Small intestine (tissue), 7 donors: Measurements from ENCODE around the gene DIS3L. TPM values are rescaled to one million over a fixed set of nuclear protein-coding genes. Genes with fewer than 3 reads are reported as not detected.
A peak's percentile ranks its signal among the peaks of the same experiment; 100 is the strongest.

Source experiments
- DNase-seq, 2 donors: peaks; one replicate each; pipeline versions ENCODE4 v3.0.0 to v3.0.0-alpha.2; 2013
- FAIRE-seq: peaks from 2 replicates; lab custom pipeline; 2012; peaks lifted over from hg19 to GRCh38; lab: Jason Lieb, UNC
- H3K27ac ChIP-seq, 3 donors: one replicate each; pipeline ENCODE4 v1.5.1; 2013; ENCODE audit warnings: low read length in 2 of 3, mild to moderate bottlenecking in 2 of 3, control low read depth in 1 of 3, inconsistent platforms in 1 of 3, low read depth in 1 of 3, moderate library complexity in 1 of 3
- H3K27me3 ChIP-seq, 3 donors: one replicate each; pipeline ENCODE4 v1.6.1; 2013; ENCODE audit warnings: low read length in 3 of 3, inconsistent platforms in 1 of 3; ENCODE audit not compliant: control insufficient read depth in 3 of 3, insufficient read depth in 3 of 3
- H3K36me3 ChIP-seq, 3 donors: one replicate each; pipeline ENCODE4 v1.6.1; 2013; ENCODE audit warnings: low read length in 3 of 3, inconsistent platforms in 1 of 3, low read depth in 1 of 3, mild to moderate bottlenecking in 1 of 3, moderate library complexity in 1 of 3; ENCODE audit not compliant: control insufficient read depth in 3 of 3, insufficient read depth in 2 of 3
- H3K4me1 ChIP-seq, 3 donors: one replicate each; pipeline ENCODE4 v1.6.1; 2013; ENCODE audit warnings: low read length in 2 of 3, inconsistent platforms in 1 of 3, low read depth in 1 of 3, mild to moderate bottlenecking in 1 of 3, moderate library complexity in 1 of 3; ENCODE audit not compliant: control insufficient read depth in 3 of 3, insufficient read depth in 2 of 3
- H3K4me3 ChIP-seq, 3 donors: one replicate each; pipeline ENCODE4 v1.5.1; 2013; ENCODE audit warnings: low read length in 3 of 3, control low read depth in 1 of 3, inconsistent platforms in 1 of 3, low read depth in 1 of 3, mild to moderate bottlenecking in 1 of 3, moderate library complexity in 1 of 3
- H3K9me3 ChIP-seq, 2 donors: one replicate each; pipeline ENCODE4 v1.6.1; 2013; ENCODE audit warnings: low read depth in 1 of 2, low read length in 1 of 2; ENCODE audit not compliant: control insufficient read depth in 2 of 2, insufficient read depth in 1 of 2
- WGBS, 3 donors: extraction: QIAGEN DNeasy Blood & Tissue Kit; methylation state at CpG; one replicate each; pipeline ENCODE4 v1.1.7; 2013; 5-methylcytosine and 5-hydroxymethylcytosine counted together
- polyA plus RNA-seq, 4 donors: library from polyadenylated mRNA; stranded (reverse) in 3 of 4; unstranded in 1 of 4; fragments of 200-250 nt in 3 of 4; fragments of 120-200 nt in 1 of 4; gene quantifications; one replicate each; pipeline versions ENCODE4 v1.2.1 to v1.2.3, GENCODE V29; 2013
- donor health status: healthy with polysubstance abuse.
- donor health status: control.
- donor health status: control.
- donor health status: Bipolar disorder and iron deficiency.
- donor health status: healthy.

DIS3L gene
- polyA plus RNA-seq, 4 donors, result 6.7 to 32.3 (median 9.9) TPM

DNA sequence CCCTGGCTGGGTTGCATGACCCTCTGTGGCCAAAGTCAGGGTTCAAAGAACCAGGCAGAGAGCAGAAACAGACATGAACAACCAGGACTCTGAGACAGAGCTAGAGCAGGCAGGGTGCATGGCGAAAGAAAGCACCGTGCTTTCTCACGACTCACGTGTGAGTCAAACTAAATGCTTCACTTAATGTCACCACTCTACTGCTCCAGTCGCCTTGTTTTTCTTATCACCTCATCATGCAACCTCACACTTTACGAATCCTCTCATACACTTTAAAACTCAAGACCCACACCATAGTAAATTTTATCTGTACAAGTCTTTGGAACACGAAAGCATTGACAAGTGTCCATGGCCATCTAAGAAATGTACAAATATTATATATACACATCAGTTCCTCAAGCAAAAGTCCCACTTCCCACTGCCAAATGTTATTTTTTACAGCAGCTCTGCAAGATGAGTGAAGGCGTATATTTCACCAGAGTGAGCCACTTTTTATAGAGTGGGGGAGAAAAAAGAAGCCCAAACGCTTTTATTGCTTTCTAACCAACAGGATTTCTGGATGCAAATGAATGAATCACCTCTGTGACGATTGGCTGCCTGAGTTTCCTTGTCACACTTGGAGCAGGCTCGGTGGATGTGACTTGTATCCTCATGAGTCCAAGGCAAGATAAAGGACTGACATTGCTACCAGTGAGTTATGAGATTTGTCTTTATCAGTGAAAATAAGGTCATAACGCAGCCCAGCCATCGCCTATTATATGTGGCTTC lies 23.9 kb upstream of the DIS3L start:
- Histone ChIP-seq H3K4me1 (no peaks in the 10 kb centered on the region), H3K27me3 (no peaks in the 10 kb centered on the region), H3K27ac (no peak overlapping the region), H3K4me3 (no peak overlapping the region), H3K9me3 (no peaks in the 10 kb centered on the region), H3K36me3 (no peaks in the 10 kb centered on the region)
- no peak for FAIRE-seq
- DNase-seq, result peak; percentile 54 to 73
- WGBS, 3 donors, result 15 to 42% (median 37%) methylated on average over 13 of the region's 13 CpGs

DNA sequence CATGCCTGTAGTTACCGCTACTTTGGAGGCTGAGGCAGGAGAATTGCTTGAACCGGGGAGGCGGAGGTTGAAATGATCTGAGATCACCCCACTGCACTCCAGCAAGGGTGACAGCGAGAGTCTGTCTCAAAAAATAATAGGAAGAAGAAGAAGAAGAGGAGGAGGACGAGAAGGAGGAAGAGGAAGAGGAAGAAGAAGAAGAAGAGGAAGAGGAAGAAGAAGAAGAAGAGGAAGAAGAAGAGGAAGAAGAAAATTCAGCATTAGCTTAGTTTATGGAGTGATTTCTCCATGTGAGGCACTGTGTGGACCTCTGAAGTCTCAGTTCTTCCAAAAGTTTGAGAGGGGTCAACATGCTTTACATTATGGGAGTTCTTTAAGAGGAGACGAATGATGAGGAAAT lies 22.4 kb upstream of the DIS3L start:
- WGBS, 3 donors, result 73 to 79% (median 78%) methylated on average over 6 of the region's 6 CpGs
- no peak for DNase-seq
- H3K4me1 ChIP-seq, result no peaks in the 10 kb centered on the region

DNA sequence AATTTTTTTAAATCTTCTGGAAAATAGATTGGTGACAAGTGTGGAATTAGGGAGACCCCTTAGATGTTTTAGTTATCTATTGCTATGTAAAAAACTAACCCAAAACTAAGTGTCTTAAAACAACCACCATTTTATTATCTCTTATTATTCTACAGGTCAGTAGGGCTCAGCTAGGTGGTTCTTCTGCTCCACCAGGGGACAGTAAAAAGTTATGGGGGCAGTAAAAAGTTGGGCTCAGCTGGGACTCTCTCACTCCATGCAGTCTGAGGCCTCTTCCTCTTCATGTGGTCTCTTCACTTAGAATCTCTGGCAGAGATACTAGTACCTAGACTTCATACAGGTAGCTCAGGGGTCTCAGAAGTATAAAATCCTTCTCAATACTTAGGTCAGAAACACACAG lies 18.0 kb upstream of the DIS3L start:
- FAIRE-seq (no peak), DNase-seq (no peak)
- Histone ChIP-seq H3K27me3 (no peaks in the 10 kb centered on the region), H3K36me3 (no peaks in the 10 kb centered on the region), H3K4me3 (no peak overlapping the region), H3K27ac (no peak overlapping the region), H3K9me3 (no peaks in the 10 kb centered on the region), H3K4me1 (no peaks in the 10 kb centered on the region)

More for the DNA sequence above, 22.4 kb upstream of the DIS3L start:
- H3K4me3 ChIP-seq, result no peak overlapping the region
- H3K9me3 ChIP-seq, result no peaks in the 10 kb centered on the region
- H3K36me3 ChIP-seq, result no peaks in the 10 kb centered on the region
- no peak for FAIRE-seq
- H3K27ac ChIP-seq, result no peak overlapping the region
- H3K27me3 ChIP-seq, result no peaks in the 10 kb centered on the region

DNA sequence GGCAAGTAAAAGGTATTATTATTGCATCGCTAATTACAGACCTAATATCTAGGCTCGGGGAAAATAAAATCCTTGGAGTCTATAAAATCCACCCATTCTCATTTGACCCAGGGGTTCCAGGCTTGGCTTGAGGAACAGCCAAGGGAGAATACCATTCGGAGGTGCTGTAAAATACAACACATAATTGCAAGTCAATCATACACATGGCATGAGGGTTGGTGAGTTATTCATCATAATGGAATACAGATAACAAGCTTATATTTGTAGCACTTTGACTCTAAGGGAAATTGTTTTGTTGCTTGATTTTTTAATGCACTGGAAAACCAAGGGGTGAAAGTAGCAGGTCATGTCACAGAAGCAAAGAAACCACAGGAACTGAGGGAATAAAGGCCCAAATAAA lies 16.8 kb upstream of the DIS3L start:
- no peak for DNase-seq

DNA sequence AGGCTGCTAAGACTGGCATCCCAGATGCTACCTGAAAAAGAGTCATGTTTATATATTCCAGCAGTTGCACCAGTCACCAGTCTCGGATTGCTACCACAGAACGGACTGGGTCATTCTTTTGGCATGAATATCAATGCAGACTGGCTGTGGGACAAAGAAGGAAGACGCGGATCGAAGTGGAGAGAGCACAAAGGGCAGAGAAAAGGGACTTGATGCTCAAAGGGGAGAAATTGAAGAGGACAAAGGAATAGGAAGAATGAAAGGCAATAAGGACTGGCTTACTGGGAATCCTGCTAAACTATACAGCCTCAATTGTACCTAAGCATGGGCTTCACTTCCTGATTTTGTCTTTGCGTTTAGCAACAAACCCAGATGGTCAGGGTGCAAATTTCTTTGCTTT lies 15.3 kb upstream of the DIS3L start:
- no peaks in the 10 kb centered on the region for H3K4me1 ChIP-seq
- H3K27me3 ChIP-seq, result no peaks in the 10 kb centered on the region
- H3K4me3 ChIP-seq, result no peak overlapping the region
- DNase-seq (no peak), FAIRE-seq (no peak)
- no peak overlapping the region for H3K27ac ChIP-seq
- no peaks in the 10 kb centered on the region for H3K9me3 ChIP-seq
- 80 to 89% (median 82%) methylated on average over 6 of the region's 6 CpGs for WGBS, 3 donors
- no peaks in the 10 kb centered on the region for H3K36me3 ChIP-seq

More for the DNA sequence above, 16.8 kb upstream of the DIS3L start:
- H3K4me3 ChIP-seq, result no peak overlapping the region
- WGBS, 3 donors, result 64 to 84% (median 77%) methylated on average over 3 of the region's 3 CpGs
- no peaks in the 10 kb centered on the region for H3K27me3 ChIP-seq
- H3K4me1 ChIP-seq, result no peaks in the 10 kb centered on the region
- H3K27ac ChIP-seq, result no peak overlapping the region
- H3K9me3 ChIP-seq, result no peaks in the 10 kb centered on the region
- FAIRE-seq, result no peak
- no peaks in the 10 kb centered on the region for H3K36me3 ChIP-seq

DNA sequence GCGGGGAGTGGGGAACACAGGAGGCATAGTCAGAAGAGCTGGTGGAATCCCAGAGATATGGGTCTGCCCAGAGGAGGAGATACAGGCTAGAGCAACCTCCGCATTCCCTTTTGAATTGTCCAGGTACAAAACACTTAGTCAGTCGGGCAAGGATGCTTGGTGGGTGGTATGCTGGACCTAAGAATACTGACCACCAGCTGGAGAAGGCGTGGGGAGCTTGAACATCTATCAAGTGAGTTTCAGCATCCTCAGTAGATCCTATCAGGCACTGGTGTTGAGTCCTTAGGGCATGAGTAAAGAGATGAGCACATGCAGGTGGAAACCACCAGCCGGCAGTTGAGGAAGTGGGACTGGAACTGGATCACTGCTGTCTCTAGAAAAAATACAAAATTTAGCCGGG lies 14.7 kb upstream of the DIS3L start:
- Histone ChIP-seq H3K9me3 (no peaks in the 10 kb centered on the region), H3K4me1 (no peaks in the 10 kb centered on the region), H3K27me3 (no peaks in the 10 kb centered on the region), H3K4me3 (no peak overlapping the region), H3K27ac (no peak overlapping the region), H3K36me3 (no peaks in the 10 kb centered on the region)
- DNase-seq (no peak), FAIRE-seq (no peak)
- WGBS, 3 donors, result 89 to 91% (median 90%) methylated on average over 6 of the region's 6 CpGs

DNA sequence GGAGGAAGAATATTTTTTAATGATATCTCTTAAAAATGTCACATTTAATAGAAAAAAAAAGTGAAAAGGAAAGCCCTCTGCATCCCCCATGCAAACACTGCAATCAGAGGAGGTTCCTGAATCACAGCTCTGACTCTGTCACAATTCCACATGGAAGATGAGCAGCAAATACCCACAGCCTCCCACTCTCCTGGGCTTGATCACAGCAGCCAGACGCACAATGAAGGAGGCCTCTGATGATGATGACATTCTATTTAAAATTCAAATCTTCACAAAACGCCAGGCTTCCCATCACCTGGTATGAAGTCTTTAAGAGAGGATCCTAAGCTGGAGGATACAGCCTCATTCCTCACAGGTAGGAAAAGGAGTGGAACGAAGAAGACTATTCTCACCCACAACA lies 9.1 kb upstream of the DIS3L start:
- no peaks in the 10 kb centered on the region for H3K27me3 ChIP-seq
- no peak for FAIRE-seq
- no peak overlapping the region for H3K4me3 ChIP-seq
- peaks cover 0 to 9% (median 2%) of the 10 kb centered on the region in 3 donors for H3K4me1 ChIP-seq
- WGBS, 3 donors, result 85 to 89% (median 88%) methylated on average over 3 of the region's 3 CpGs
- no peak overlapping the region for H3K27ac ChIP-seq
- H3K36me3 ChIP-seq, result no peaks in the 10 kb centered on the region
- no peaks in the 10 kb centered on the region for H3K9me3 ChIP-seq
- DNase-seq, result no peak

DNA sequence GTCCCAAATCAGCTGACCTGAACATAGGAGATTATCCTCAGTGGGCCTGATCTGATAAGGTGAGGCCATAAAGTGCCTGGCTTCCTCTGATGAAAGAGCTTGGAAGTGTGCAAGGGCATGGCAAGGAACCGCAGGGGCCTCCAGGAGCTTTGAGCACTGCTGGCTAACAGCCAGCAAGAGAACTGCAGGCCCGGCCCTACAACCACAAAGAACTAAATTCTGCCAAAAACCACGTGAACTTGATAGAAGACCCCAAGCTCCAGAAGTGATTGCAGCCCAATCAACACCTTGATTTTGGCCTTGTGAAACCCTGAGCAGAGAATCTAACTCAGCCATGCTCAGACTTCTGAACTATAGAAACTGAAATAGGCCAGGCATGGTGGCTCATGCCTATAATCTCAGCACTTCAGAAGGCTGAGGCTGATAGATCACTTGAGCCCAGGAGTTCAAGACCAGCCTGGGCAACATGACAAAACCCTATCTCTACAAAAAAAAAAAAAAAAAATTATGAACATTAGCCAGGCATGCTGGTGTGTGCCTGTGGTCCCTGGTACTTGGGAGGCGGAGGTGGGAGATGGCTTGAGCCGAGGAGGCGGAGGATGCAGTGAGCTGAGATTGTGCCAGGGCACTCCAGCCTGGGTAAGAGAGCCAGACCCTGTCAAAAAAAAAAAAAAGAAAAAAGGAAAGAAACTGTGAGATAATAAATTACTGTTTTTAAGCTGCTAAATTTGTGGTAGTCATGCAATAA lies 7.7 kb upstream of the DIS3L start:
- Histone ChIP-seq H3K27ac (no peak overlapping the region), H3K4me1 (peaks cover 0 to 9% (median 2%) of the 10 kb centered on the region in 3 donors), H3K27me3 (no peaks in the 10 kb centered on the region), H3K36me3 (no peaks in the 10 kb centered on the region), H3K9me3 (no peaks in the 10 kb centered on the region), H3K4me3 (no peak overlapping the region)
- FAIRE-seq, result no peak
- WGBS, 3 donors, result 53 to 66% (median 64%) methylated on average over 6 of the region's 6 CpGs
- peak in 1 of 2 donors; percentile 56 for DNase-seq
